HG03103 (cell line): ENCODE data around the gene COL4A1.

Source experiments
- ATAC-seq: cut with Tn5 transposase; IDR thresholded peaks from one replicate; pipeline ENCODE4 v1.9.1; 2021; ENCODE audit warnings: low read depth; ENCODE audit not compliant: unreplicated experiment

Gene COL4A1

DNA sequence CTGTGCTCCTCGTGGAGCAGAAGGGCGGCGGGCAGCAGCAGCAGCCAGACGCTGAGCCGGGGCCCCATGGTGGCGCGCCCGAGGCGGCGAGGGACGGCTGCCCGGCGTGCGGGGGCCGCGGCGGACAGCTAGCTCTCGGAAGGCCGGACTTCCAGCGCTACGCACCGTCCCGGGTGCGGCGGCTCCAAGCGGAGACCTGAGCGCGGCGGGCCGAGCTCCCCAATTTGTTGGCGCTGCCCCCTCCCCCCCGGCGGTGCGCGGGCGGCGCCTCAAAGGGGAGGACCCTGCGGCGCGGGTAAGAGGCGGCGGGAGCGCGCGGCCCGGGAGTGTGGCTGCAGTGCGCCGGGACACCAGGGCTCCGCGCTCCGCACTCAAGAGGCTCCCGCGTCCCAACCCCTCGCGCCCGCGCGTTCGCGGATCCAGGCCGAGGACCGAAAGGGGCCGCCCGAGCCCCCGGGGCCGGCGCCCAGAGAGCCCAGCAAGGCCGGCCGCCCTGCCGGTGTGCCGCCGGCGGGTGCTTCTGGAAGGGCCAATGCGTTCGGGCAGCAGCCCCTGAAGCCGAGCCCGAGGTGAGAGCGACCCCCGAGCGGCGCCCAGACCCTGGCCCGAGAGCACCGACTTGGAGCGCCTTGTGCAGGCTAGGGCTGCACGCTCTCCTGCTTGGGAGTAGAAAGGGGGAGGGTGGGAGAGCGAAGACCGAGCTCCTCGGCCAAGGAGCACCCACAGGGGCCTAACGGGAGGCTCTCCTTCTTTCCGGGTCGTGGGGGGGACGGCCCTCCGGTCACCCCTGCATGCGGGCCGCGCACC is at the start of gene COL4A1, which contains the start of gene COL4A2:
TSS of gene COL4A1 (minus strand) at position 198 of the 807 bp plus-strand sequence. CDS start at position 68, 130 bp downstream.
TSS of gene COL4A2 (plus strand) at position 325 of the 807 bp plus-strand sequence. CDS start 620 bp downstream, outside the sequence.
- ATAC-seq, result no peak

DNA sequence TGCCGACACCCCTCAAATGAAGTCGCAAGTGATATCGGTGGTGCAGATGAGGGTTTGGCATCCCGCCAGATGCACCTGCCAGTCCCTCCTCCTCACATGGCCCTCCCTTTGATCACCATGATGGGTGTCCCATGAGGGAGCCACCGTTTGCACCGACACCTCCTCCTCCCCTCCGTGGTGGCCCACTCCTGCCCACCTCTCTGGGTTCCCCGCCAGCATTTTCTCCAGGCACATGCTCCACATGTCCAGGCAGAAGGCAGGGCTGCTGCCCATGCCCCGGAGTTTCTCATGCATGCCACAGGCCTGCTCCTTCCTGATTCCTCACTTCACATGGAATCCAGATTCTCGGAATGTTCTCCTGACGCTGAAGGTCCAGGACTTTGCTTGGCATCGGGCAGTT is 49.4 kb upstream of the COL4A1 start:
- no peak for ATAC-seq

DNA sequence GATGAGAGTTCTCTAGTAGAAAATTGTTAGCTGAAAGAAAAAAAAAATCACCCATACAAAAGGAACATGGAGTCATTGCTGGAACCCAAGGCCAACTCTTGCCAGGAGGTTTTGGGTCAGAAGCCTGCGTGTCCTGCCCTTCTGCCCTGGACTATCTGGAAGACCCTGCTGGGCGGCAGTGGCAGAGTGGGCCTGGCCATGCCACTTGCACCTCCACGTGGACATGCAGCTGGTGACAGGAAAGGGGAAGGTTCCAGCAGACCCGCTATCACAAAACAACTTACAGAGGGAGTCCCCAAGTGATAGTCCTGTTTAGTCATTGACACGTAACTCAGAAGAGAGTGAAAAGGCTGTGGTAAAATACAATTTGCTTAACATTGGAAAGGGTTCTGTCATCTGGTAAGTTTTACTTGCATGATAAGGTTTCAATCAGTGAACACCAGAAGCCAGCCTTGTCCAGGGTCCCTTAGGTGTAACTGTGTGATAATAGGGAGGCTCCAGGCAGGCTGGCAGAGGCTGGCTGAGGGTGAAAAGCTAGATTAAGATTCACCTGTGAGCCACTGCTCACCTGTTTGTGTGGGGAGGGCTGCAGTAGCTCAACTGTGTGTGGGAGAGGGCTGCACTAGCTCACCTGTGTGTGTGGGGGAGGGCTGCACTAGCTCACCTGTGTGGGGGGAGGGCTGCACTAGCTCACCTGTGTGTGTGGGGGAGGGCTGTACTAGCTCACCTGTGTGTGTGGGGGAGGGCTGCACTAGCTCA is 47.9 kb upstream of the COL4A1 start:
- ATAC-seq, result no peak

DNA sequence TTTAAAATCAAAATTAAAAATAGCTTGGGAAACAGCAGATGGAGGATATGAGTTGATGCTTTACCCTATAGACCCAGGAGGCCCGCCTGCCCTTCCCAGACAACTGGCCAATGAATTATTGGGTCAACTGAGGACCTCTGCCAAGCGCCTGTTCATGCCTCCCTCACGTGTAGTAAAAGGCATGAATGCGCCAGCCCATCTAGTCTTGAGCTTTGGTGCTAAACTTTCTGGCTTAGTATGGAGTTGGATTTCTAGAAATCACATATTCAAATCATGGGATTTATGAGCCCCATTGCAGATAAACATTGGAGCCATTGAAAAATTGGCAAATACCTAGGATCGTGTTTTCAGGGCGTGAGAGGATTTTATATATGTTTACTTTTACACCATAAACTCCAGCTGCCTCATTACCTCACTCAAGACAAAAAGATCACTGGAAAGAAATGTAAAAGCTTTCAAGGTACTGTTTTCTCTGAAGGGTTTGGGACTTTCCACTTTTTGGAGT is 47.2 kb upstream of the COL4A1 start:
- no peak for ATAC-seq

DNA sequence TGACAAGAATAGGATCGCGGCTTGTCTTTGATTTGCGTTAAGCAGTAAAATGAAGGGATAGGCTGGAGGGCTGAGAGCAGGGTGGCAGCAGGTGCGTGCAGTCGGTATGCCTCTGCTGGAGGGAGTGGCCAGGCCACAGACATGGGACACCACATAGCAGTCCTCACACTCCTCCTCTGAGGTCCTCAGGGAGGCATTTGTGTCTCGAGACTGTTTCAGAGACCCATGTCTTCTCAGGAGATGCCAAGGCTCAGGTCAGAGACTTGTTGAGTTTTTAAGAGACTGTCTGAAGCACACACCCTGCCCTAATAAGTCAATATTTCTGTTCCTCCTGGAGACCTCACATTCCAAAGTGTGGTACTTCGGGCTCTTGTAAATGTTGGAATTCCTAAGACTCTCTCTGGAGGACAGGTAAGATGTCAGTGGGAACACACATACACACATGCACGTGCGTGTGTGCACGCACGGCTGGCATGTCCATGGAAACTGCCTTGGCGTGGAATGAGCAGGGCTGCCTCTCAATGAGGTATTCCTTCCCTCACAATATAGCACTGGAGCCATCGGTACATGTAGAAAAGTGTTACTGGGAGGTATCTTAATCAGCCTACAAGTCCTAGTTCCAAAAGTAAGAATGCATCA is 46.5 kb upstream of the COL4A1 start:
- ATAC-seq, result no peak

DNA sequence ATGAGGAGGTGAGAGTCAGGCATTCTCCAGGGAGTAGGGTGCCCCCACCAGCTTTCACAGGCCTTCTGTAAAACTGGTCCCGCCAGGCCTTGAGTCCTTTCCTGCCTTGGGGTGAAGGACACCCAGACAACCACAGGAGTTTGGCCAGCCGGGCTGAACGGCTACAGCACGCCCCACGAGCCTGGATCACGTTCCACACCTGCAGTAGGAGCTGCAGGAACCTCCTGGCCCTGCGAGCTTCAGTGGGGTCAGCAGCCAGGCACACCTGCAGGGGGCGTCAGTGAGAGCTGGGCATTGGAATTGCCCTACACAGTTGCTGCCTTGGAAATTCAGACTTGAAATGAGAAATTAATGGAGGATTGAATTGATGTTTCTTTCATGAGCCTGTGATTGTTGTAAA is 45.8 kb upstream of the COL4A1 start:
- ATAC-seq, result no peak

DNA sequence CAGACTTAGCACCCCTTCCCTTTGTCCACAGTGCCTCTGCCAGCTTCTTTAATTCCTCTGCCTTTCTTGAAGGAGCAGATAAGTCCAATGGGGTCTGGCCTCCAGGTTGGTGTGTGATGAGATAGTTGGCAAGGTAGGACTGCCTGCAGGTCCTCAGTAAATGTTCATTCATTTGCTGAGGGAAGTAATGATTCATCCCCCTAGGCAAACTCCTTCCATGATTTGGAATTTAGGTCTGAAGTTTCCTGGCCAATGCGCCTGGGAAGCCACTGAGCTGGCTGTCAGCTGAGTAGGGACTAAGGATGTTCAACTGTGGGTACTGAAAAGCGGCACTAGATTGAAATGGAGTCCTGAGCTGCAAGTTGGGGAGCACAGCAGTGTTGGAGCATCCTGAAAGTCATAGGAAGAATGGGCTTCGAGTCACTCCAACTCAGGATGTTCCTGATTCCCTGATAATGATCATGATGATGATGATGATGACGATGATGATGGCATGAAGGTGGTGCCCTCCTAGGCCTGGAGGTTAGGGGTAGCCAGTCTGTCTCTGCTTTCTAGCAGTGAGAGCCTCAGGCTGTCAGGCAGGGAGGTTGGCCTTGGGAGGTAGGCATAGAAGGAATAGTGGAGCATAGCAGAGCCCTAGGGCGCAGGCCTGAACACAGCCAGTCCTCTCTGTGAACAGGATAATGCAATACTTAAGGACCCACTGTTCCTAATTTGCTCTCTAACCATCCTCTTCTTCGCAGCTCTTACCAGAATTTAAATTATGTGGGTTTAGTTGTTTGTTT is 44.9 kb upstream of the COL4A1 start:
- no peak for ATAC-seq

DNA sequence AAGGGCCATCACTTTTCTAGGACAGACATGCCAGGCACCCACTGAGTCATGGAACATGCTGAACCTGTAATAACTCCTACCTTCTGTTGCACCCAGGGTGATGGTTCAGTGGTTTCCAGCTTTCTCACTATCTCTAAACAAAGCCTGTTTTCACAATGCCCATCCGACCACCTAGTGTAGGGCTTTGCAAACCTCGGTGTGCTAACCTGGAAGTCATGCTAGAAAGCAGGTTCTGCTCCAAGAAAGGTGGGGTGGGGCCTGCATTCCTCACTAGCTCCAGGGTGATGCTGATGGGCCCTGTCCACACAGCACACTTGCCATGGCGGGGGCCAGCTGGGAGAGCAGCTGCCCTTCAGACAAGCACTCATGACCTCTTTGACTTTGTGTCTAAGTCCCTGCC is 43.6 kb upstream of the COL4A1 start:
- ATAC-seq, result no peak

DNA sequence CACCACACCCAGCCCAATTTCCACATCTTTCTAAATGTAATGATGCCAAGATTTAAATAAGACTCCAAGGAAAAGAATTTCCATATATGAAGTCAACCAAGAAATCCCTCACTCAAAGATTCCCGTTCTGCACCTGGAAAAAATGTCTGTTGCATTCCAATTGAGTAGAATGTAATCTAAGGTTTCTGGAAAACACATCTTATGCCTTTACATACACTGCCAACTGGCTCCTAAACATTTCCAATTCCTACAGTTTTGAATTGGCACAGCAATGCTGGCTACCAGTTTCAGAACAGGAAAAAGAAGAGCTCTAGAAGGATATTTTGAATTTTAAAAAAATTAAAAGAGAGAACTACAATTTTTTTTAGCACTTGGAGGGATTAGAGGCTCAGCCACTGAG is 43.1 kb upstream of the COL4A1 start:
- ATAC-seq, result no peak

DNA sequence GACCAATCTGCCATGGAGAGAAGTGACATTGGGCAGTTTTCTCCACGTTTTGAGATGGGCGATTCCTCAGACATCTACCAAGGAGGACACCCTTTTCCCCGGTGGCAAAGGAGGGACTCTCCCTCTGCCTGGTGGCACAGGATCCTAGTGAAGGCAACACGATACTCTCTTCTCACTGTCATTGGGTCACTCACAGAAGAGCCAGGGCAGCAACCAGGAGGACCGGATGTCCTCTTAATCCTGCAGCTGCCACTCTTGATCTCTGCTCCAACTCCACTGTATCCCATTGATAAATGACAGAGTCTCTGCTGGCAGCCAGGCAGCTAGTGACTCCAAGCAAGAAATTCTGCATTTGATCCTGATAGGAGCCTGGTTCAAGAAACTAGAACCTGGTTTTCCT is 42.3 kb upstream of the COL4A1 start:
- no peak for ATAC-seq

DNA sequence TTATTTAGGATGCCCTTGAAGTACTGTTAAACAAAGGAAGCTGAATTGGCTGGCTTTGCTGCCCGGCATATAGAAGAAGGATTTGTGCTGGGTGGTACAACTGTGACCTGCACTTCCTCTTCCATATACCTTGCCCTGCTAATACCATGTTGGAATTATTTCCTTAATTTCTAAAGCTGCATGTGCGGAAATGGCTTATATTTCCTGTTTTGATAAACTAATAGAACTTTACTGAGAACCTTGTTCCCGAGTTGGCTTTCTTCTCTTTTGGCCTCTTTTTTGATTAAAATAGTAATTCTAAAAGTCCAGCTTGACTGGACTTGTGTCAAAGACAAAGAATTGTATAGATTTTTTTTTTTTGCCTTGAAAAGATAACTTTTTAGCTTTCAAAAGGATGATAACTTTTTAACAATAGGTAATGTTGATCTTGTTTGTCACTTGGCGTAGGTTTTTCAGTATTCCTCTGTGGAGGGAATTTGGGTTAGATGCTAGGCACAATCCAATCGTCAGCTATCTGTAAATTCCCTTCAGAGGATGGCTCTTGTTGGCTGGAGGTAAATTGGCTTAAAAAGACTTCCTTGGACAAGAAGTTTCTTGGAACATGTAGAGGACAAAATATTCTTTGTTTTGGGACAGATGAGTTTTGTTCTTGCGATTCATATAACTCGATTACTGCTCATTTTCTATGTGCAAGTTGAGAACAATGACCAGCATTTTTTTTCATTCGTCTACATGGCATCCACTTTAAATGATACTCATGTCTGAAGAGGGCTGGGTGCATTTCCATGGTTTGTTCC is 41.5 kb upstream of the COL4A1 start:
- ATAC-seq, result no peak

DNA sequence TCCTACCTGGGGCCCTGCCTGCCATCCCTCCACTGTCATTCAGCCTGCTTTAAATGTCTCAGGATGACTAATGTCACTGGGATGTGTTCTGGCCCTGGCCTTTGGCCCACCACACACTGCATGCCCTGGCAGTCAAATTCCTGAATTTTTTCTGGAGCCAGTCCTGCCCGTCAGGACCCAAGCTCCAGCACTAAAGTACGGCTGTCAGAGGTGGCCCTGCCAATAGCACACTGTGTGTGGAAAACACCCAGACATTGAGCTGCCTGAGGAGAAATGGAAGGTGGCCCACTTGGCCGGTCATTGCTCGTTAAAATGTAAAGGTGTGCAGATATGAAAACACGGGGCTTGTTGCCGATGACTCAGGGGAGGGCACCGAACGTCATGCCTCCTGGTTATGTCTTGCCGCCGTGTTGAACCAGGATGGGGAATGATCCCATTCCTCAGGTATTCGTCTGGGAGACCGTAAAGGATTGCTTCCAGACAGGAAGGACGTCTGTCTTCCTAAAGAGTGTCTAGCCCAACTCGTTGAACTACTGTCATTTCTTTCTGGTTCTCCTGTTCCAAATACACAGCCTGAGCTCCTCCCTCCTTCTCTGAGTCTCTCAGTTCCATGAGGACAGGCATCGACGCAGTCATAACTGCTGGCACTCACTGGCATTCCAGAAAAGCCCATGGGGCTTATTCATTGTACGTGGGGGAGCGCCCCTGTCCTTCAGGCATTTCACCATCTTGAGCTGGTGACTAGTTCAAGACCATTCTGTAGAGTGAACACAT is 40.8 kb upstream of the COL4A1 start:
- no peak for ATAC-seq

DNA sequence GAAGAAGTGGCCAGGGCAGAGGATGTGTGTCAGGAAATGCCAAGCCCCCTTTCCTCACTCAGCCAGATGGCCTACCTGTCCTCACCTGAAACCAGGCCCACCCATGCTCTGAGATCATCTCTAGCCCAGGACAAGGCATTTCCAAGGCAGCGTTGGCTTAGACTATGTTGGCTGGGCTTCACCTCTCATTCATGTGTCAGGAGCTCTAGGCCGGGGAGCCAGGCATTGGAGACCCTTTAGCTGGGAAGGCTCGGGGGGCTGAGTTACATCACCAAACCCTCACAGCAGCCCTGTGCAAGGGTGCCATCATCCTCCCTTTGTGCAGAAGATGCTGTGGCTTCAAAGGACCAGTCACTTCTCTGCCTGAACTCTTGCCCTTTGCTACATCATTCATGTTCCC is 40.1 kb upstream of the COL4A1 start:
- no peak for ATAC-seq

DNA sequence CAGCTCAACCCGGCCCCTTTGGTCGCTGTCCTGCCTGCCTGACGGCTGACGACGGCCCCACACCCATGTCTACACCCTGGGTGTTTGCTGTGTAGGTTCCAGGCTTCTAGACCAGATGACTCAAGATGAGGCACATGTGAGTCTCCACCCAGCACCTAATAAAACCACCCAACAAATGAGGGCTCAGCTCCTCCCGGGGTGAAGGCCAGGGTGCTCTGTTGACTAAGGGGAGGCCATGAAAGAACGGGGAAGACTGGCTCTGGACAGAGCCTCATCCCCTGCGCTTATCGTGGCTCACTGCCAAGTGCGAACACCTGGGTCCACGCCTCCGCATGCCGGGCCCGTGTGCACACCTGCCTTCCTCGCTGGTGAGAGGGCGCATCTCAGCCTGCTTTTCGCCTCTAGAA is 39.7 kb upstream of the COL4A1 start:
- no peak for ATAC-seq

DNA sequence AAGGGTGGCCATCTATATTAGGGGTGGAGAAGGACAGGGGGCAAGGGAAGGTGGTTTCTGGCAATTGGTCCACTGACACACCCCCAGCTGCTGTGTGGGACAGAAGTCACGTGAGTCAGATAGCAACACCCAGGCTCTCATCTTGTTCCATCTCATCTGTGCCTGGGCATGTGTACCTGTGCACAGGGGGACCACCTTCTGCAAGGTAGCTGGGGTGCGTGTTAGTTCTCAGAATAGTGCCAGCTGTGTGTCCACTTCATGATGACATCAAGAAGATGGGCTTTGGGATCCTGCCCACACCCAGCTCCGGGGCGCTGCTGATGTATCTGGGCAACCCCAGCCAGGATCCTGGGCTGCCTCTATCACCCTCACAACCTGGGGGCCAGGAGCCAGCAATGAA is 38.7 kb upstream of the COL4A1 start:
- no peak for ATAC-seq

DNA sequence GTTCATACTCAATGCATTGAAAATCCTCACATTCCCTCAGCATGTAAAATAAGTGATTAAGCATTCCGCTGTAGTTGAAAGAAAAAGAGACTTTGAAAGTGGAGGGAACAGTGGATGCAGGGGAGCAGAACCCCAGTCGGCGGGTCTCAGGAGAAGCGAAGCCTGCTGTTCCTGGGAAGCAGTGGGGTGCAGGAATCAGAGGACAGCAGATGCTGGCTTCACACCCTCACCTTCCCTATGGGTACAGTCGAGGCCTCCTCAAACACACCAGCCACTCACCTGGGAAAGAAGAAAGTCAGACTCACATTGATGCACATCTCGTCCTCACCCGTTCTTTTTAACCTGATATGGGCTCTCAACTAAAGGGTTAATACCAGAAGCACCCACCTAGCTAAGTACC is 38.3 kb upstream of the COL4A1 start:
- ATAC-seq, result no peak

DNA sequence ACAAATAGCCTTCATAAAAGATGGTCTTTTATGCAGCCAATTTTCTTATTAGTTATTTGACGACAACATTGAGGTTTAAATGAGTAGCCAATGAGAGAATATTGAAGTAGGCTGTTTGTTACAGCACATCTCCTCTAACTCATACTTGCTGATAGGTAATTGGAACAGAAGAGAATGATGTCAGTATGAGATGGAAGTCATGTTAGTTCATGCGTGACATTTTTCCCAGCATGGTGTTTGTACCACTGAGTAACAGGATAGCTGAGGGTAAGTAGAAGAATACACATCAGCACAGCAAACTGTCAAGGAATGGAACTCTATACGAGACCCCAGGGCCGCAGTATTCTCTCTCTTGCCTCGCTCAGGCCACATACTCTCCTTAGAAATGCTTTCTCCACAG is 37.4 kb upstream of the COL4A1 start:
- ATAC-seq, result no peak

DNA sequence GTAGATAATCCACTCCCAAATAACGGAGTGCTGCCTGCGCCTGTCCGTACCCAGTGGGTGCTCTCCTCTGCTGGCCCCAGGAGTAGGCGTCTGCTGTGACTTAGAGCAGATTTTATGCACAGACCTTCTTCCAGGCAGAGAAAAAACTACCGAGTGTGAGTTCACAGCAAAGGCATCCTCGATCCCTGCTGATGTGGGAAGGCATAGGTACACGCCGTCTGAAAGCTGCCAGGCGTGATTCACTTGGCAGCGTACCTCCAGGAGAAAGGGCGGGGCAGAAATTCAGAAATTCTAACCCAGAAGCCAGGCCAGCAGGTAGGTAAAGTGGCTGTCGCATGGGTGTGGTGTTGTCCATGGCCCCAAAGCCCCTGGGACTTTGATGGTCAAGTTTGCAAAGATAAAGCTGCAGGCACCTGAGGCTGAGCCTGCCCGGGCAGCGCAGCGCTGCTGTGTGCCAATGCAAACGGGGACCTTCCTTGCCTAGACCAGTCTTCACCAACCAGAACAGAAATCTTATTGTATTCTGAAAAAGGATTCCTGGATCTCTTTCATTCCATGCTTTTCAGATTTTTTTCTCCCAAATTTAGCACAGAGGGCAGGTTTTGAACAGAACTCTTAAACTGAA is 36.4 kb upstream of the COL4A1 start:
- no peak for ATAC-seq
